ENCODE results near the gene GAL. TPM values are rescaled to one million over a fixed set of nuclear protein-coding genes. Genes with fewer than 3 reads are reported as not detected.

Gene GAL
- total and polyA plus RNA-seq, 8 donors, result 1.7 to 5.7 (median 3.5) TPM; not detected in 5

GRCh38 chr11:68664906-68665305 lies 19.4 kb upstream of the GAL start:
- intact Hi-C loops (cut with DNase I; ENCODE audit: low total_unique reads), result no loop called here
- no peak for DNase-seq
- H3K27ac ChIP-seq, result no peak overlapping the region
- no peaks in the 10 kb centered on the region for H3K4me1 ChIP-seq
- no peak overlapping the region for H3K4me3 ChIP-seq
- TF ChIP-seq CTCF (IDR thresholded peaks at IDR 0.05) (no peak), POLR2AphosphoS5 (IDR thresholded peaks at IDR 0.05) (no peak), EP300 (IDR thresholded peaks at IDR 0.05) (no peak), POLR2A (IDR thresholded peaks at IDR 0.05) (no peak)
- peaks cover 0 to 45% (median 18%) of the 10 kb centered on the region in 3 donors for H3K27me3 ChIP-seq
- H3K36me3 ChIP-seq, result no peaks in the 10 kb centered on the region
- WGBS, 5 donors, result 86 to 94% (median 93%) methylated on average over 7 of the region's 7 CpGs
- no peaks in the 10 kb centered on the region for H3K9me3 ChIP-seq

- Histone ChIP-seq H3K27ac (no peak overlapping the region), H3K36me3 (no peaks in the 10 kb centered on the region), H3K9me3 (no peaks in the 10 kb centered on the region), H3K4me1 (no peaks in the 10 kb centered on the region), H3K4me3 (no peak overlapping the region), H3K27me3 (peaks cover 0 to 50% (median 18%) of the 10 kb centered on the region in 3 donors)
- intact Hi-C loops (cut with DNase I; ENCODE audit: low total_unique reads), result no loop called here
- DNase-seq, result no peak
- 77 to 92% (median 86%) methylated on average over 16 of the region's 16 CpGs for WGBS, 5 donors
- TF ChIP-seq EP300 (IDR thresholded peaks at IDR 0.05) (no peak), POLR2AphosphoS5 (IDR thresholded peaks at IDR 0.05) (no peak), POLR2A (IDR thresholded peaks at IDR 0.05) (no peak), CTCF (IDR thresholded peaks at IDR 0.05) (no peak)
These were observed 18.9 kb upstream of the GAL start for GRCh38 chr11:68665436-68665835.

- 48 to 85% (median 68%) methylated on average over 5 to 15 of the region's 15 CpGs for WGBS, 5 donors
- DNase-seq, result peak in 1 of 2 donors; percentile 34
- no peaks in the 10 kb centered on the region for H3K36me3 ChIP-seq
- H3K4me1 ChIP-seq, result no peaks in the 10 kb centered on the region
- no peak overlapping the region for H3K4me3 ChIP-seq
- peaks cover 0 to 43% (median 18%) of the 10 kb centered on the region in 3 donors for H3K27me3 ChIP-seq
- intact Hi-C loops (cut with DNase I; ENCODE audit: low total_unique reads), result no loop called here
- H3K9me3 ChIP-seq, result no peaks in the 10 kb centered on the region
- no peak overlapping the region for H3K27ac ChIP-seq
- no peak for TF ChIP-seq POLR2AphosphoS5 (IDR thresholded peaks at IDR 0.05)
- no peak for TF ChIP-seq CTCF (IDR thresholded peaks at IDR 0.05)
- TF ChIP-seq POLR2A (IDR thresholded peaks at IDR 0.05), result no peak
- no peak for TF ChIP-seq EP300 (IDR thresholded peaks at IDR 0.05)
These were observed 17.5 kb upstream of the GAL start for GRCh38 chr11:68666849-68667248.

GRCh38 chr11:68667511-68668500 lies 16.5 kb upstream of the GAL start:
- Histone ChIP-seq H3K4me1 (no peaks in the 10 kb centered on the region), H3K36me3 (no peaks in the 10 kb centered on the region), H3K27me3 (peaks cover 0 to 43% (median 18%) of the 10 kb centered on the region in 3 donors), H3K4me3 (no peak overlapping the region), H3K9me3 (no peaks in the 10 kb centered on the region), H3K27ac (no peak overlapping the region)
- intact Hi-C loops (cut with DNase I; ENCODE audit: low total_unique reads), result no loop called here
- no peak for TF ChIP-seq CTCF (IDR thresholded peaks at IDR 0.05)
- TF ChIP-seq EP300 (IDR thresholded peaks at IDR 0.05), result no peak
- no peak for TF ChIP-seq POLR2AphosphoS5 (IDR thresholded peaks at IDR 0.05)
- no peak for TF ChIP-seq POLR2A (IDR thresholded peaks at IDR 0.05)
- 66 to 79% (median 68%) methylated on average over 21 of the region's 21 CpGs for WGBS, 5 donors
- DNase-seq, result no peak
